ENCODE data around the gene DNAJC5.

DNAJC5 gene

DNA sequence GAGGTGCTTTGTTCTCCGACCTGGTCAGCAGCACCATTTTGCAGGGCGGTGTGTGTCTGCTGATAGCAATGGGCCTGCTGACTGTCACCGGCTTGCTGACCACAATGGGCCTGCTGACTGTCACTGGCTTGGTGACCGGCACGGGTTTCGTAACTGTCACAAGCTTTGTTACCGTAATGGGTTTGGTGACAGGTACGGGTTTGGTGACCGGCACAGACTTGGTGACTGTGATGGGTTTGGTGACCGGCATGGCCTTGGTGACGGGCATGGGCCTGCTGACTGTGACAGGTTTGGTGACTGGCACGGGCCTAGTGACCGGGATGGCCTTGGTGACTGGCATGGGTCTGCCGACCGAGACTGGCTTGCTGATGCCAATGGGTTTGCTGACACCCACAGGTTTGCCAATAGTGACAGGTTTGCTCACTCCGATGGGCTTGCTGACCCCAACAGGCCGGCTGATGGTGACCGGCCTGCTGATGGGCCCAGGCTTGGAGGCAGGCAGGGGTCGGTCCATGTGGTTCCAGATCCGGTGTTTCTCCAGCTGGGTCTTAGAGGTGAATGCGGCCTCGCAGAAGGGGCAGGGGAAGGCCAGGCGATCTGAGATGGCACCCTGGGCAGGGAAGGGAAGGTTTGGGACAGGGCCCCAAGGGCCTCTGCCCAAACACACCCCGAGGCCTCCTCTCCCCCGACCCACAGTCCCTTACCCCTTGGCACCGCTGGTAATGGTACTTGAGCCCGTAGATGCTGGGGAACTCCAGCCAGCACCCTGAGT lies 71.4 kb downstream of the DNAJC5 start:
- DNase-seq (ENCODE audit: insufficient read length, low spot score) (no peak), FAIRE-seq (no peak)
- TF ChIP-seq, protein P1, sequence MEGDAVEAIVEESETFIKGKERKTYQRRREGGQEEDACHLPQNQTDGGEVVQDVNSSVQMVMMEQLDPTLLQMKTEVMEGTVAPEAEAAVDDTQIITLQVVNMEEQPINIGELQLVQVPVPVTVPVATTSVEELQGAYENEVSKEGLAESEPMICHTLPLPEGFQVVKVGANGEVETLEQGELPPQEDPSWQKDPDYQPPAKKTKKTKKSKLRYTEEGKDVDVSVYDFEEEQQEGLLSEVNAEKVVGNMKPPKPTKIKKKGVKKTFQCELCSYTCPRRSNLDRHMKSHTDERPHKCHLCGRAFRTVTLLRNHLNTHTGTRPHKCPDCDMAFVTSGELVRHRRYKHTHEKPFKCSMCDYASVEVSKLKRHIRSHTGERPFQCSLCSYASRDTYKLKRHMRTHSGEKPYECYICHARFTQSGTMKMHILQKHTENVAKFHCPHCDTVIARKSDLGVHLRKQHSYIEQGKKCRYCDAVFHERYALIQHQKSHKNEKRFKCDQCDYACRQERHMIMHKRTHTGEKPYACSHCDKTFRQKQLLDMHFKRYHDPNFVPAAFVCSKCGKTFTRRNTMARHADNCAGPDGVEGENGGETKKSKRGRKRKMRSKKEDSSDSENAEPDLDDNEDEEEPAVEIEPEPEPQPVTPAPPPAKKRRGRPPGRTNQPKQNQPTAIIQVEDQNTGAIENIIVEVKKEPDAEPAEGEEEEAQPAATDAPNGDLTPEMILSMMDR (IDR thresholded peaks at IDR 0.05; ENCODE audit: insufficient read depth, missing control alignments) = no peak

DNA sequence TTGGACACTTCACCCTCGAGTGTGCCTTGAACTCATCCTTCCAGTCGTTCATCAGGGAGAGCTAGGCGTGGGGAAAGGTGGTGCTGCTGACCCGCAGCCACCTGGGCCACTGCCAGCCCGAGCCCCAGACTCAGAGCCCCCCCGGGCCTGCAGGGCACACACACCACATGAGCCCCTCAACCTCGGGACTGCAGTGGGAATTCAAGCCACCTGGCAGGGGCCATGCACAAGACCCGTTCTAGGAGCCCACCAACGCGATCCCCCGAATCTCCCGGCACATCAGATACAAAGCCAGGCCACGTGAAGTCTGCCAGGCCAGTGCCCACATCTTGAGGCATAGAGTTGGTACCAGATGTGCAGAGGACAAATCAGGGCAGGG lies 72.0 kb downstream of the DNAJC5 start:
- FAIRE-seq = no peak
- TF ChIP-seq, protein P1 (IDR thresholded peaks at IDR 0.05; ENCODE audit: insufficient read depth, missing control alignments) = no peak
- DNase-seq (ENCODE audit: insufficient read length, low spot score) = no peak

DNA sequence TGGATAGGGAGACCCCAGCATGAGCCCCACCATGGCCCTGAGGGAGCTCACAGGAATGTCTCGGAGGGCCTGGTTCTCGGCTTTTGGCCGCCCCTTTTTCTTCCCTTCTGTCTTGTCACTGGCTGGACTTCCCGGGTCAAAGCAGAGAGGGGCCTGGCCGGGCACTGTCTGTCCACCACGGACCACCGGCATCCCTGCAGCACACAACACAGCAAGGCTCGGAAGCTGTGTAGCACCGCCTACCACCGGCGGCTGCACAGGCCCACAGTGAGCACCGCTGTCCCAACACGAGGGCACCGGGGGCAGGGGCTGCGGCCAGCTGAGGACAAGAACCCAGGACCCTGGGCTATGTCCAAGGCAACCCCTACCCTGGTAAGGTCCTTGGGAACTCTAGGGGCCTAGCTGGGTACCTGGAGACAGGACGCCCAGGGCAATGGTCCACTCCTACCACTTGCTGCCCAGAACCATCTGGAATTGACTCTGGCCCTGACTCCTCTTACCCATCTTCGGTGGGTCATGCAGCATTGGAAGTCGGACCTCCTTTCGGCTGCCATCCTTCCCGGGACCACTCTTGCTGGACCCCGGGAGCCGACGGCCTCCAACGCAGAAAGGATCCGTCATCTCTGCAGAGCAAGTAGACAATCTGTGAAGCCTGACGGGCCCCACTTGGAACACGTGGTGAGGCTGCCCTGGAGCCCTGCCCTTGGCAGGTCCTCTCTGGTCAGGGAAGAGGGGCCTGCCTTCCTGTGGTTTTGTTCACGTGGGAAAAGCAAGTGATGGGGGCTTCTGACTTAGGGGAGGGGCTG lies 72.6 kb downstream of the DNAJC5 start:
- FAIRE-seq (no peak), DNase-seq (ENCODE audit: insufficient read length, low spot score) (no peak)
- TF ChIP-seq, protein P1 (IDR thresholded peaks at IDR 0.05; ENCODE audit: insufficient read depth, missing control alignments) = no peak

DNA sequence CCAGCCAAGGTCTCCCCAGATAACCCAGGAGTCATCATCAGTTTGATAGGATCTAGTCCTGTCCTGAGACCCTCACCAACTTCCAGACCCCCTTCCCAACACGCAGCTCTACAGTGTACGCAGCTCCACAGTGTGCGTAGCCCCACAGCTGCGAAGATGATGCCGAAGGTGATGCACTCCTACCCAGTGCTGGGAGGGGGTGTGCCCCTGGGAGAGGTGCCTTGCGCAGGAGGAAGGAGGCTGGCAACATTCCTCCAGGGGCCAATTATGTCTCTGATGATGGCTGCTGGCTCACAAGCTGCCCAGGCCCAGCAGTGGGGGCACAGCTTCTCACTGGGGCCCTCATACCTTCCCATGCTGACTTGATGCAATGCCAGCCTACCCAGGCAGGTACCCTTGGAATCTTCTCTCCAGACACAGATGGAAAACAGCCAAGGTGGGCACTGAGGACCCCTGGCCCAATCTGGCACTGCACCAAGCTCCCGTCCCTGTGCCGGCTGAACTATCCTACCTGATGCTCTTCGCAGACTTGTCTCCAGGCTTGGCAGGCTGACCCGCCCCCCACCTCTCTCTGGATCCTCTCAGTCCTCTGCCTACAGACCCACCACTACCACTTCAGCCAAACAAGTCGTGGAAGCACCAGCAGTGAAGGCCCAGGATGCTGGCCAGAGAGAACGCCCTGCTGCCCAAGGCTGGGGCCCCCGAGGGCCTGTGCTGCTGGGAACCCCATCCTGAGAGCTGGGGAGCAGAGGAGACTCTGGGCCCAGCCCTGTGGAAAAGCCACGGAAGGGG lies 73.4 kb downstream of the DNAJC5 start:
- DNase-seq (ENCODE audit: insufficient read length, low spot score) (no peak), FAIRE-seq (no peak)
- TF ChIP-seq, protein P1 (IDR thresholded peaks at IDR 0.05; ENCODE audit: insufficient read depth, missing control alignments) = no peak

DNA sequence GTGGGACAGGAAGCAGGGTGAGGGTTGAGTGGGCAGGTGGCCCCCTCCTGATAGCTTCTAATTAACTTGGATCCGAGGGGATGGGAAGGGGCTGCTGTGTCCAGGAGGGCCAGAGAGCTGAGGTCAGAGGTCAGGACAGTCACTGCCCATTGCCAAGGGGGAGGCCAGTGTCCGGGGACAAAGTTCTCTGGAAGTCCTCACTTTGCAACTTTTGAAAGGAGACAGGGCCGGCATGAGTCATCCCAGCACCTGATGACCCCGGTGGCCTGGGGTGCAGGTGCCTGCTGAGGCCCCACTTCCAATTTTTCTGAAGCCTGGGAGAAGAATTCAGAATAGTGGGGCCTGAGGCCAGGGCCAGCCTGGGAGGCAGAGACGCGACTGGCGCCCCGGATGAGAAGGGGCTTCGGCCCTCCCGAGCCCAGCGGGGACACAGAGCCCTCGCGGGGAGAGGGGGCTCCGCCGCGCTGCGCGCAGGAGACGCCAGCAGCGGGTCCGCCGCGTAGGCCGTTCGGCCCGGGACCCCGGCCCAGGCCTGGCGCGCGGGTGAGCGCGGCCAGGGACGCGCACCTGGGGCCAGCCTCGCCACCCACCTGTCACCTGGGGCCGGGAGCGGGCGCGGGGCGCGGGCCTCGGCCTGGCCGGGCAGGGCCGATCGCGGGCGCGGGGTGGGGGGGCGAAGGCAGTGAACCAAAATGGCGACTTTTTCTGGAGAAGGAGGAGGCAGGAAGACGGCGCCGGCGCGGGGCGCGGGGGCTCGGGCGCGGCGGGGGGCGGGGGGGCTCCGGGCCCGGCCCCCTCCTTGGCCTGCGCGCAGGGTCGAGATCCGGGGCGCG lies 74.2 kb downstream of the DNAJC5 start:
- TF ChIP-seq, protein P1 (IDR thresholded peaks at IDR 0.05; ENCODE audit: insufficient read depth, missing control alignments) = no peak
- DNase-seq (ENCODE audit: insufficient read length, low spot score) = no peak
- FAIRE-seq = no peak

DNA sequence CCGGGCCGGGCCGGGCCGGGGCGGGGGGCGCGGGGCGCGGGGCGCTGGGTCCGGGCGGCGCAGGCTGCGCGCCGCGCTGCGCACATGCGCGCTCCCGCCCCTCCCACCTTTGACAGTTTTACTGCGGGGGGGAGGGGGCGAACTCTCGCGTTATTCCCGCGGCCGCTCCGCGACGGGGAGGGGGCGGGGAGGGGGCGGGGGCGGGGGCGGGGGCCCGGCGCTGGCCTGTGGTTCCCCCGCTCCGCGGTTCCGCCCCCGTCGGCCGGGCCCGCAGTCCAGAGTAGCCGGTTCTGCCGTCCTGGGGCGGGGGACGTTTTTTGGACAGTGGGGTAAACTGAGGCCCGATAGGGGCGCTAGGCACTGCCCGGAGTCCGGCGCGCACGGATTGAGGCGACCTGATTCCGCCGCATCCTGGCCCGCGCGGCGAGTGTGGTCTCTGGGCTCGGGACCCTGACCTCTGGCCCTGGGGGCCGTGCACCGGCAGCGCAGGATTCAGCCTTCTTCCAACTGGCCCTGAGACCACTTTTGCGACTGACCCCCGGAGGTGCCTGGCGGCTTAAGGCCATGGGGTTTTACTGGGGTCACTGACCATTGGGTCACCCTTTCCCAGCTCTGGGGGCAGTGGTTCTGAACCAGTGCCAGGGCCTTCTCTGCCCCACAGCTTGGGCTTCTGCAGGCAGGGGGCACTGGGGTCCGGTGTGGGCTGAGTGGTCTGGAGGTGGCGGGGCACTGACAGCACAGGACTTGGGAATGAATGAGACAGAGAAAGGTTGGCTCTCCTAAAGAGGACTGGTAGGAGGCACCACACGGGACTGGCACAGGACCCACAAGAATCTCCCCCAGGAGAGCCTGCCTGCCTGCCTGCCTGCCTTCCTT lies 75.2 kb downstream of the DNAJC5 start, which contains the start of gene ZNF512B:
Gene ZNF512B, minus strand, starts transcription at position 93 of the 876 bp plus-strand sequence. CDS start 1,980 bp downstream, outside the sequence.
- FAIRE-seq = no peak
- peak; percentile 76 for DNase-seq (ENCODE audit: insufficient read length, low spot score)
- TF ChIP-seq, protein P1 (IDR thresholded peaks at IDR 0.05; ENCODE audit: insufficient read depth, missing control alignments) = no peak

All from D721Med (cell line).